Mesothelial cell of epicardium (in vitro differentiated cells): ENCODE data around the gene JARID2. TPM values are rescaled to one million over a fixed set of nuclear protein-coding genes. Genes with fewer than 3 reads are reported as not detected.

Source experiments
- DNase-seq, 2 experiments: peaks; one replicate each; pipeline ENCODE4 v3.0.0; 2021; ENCODE audit warnings: low spot score in 2 of 2; ENCODE audit not compliant: unreplicated experiment in 2 of 2
- H3K27ac Mint-ChIP-seq: 2 replicates; pipeline ENCODE4 v1.8.0; 2021; ENCODE audit warnings: mixed read lengths
- H3K27me3 Mint-ChIP-seq: 2 replicates; pipeline ENCODE4 v1.8.0; 2021; ENCODE audit warnings: low read depth, mixed read lengths
- H3K36me3 Mint-ChIP-seq: 2 replicates; pipeline ENCODE4 v1.8.0; 2021; ENCODE audit warnings: mixed read lengths
- H3K4me1 Mint-ChIP-seq: 2 replicates; pipeline ENCODE4 v1.8.0; 2021; ENCODE audit warnings: mixed read lengths
- H3K4me3 Mint-ChIP-seq: 2 replicates; pipeline ENCODE4 v1.8.0; 2021; ENCODE audit warnings: mild to moderate bottlenecking, moderate library complexity, mixed read lengths
- H3K9me3 Mint-ChIP-seq: 2 replicates; pipeline ENCODE4 v1.8.0; 2021; ENCODE audit warnings: mixed read lengths
- CTCF ChIP-seq: fragments of 200-600 bp; sonication (generic); IDR thresholded peaks from one replicate; pipeline ENCODE4 v1.5.0; 2021; ENCODE audit warnings: antibody characterized with exemption; ENCODE audit not compliant: unreplicated experiment
- total RNA-seq: library from RNA; stranded (reverse); gene quantifications from 3 replicates; pipeline ENCODE4 v1.2.1, GENCODE V29; 2021

The JARID2 gene
- total RNA-seq, 1 donor from 2014 or later = 35.3 TPM

- Mint-ChIP-seq H3K4me1 (peaks cover 52% of the 10 kb centered on the region), H3K27ac (no peak overlapping the region), H3K9me3 (no peaks in the 10 kb centered on the region), H3K4me3 (no peak overlapping the region), H3K27me3 (no peaks in the 10 kb centered on the region), H3K36me3 (peaks cover 4% of the 10 kb centered on the region)
- TF ChIP-seq CTCF = no peak
- DNase-seq = no peak
These were observed 80.3 kb downstream of the JARID2 start for GRCh38 chr6:15326067-15326614.

- peaks cover 4% of the 10 kb centered on the region for H3K36me3 Mint-ChIP-seq
- H3K4me3 Mint-ChIP-seq = no peak overlapping the region
- H3K27ac Mint-ChIP-seq = no peak overlapping the region
These were observed 81.4 kb downstream of the JARID2 start for GRCh38 chr6:15327271-15327670.

DNA sequence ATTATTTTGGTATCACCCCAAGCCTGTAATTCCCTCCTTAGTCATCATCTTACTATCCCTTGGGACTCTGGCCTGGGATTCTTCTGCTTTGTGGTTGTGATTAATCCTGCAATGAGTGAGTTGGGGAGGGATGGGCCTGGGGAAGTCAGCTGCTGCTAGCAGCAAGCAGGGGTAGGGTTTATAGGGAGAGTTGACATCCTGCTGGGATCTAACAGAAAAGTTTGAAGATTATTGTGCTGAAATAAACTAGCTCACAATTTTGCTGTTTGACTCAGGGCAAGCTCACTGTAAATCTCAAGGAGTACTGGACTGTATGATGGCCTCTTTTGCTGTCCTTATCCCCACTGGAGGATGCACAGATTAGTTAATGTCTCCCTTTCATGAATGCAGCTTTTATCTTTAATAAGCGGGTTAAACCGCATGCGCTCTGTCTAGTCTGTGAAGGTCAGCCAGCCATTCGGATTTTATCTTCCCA, 83.4 kb downstream of the JARID2 start:
- Mint-ChIP-seq H3K4me3 (no peak overlapping the region), H3K4me1 (peaks cover 43% of the 10 kb centered on the region), H3K27ac (peak overlapping the region; percentile 71), H3K27me3 (no peaks in the 10 kb centered on the region), H3K9me3 (no peaks in the 10 kb centered on the region), H3K36me3 (peaks cover 3% of the 10 kb centered on the region)
- TF ChIP-seq CTCF = no peak
- DNase-seq = no peak

More at GRCh38 chr6:15327271-15327670, 81.4 kb downstream of the JARID2 start:
- no peaks in the 10 kb centered on the region for H3K9me3 Mint-ChIP-seq
- no peak for DNase-seq
- H3K27me3 Mint-ChIP-seq = no peaks in the 10 kb centered on the region
- peaks cover 50% of the 10 kb centered on the region for H3K4me1 Mint-ChIP-seq
- no peak for TF ChIP-seq CTCF

- DNase-seq = no peak
- Mint-ChIP-seq H3K27me3 (no peaks in the 10 kb centered on the region), H3K27ac (no peak overlapping the region), H3K4me1 (peaks cover 43% of the 10 kb centered on the region), H3K36me3 (no peaks in the 10 kb centered on the region), H3K9me3 (no peaks in the 10 kb centered on the region), H3K4me3 (no peak overlapping the region)
- TF ChIP-seq CTCF = no peak
These were observed 84.5 kb downstream of the JARID2 start for GRCh38 chr6:15330174-15330944.

DNA sequence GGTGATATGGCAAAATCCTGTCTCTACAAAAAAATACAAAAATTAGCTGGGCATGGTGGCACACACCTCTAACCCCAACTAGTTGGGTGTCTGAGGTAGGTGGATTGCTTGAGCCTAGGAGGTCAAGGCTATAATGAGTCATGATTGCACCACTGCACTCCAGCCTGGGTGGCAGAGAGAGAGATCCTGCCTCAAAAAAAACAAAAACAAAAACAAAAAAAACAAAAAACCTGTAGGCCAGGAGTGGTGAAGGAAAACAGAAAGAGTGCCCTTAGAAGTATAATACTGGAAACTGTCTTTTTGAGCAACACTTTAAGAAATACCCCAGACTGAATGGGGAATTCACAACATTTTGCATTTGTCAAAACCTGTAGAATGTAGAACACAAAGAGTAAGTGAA, 85.3 kb downstream of the JARID2 start:
- Mint-ChIP-seq H3K4me3 (no peak overlapping the region), H3K4me1 (peaks cover 43% of the 10 kb centered on the region), H3K36me3 (no peaks in the 10 kb centered on the region), H3K27me3 (no peaks in the 10 kb centered on the region), H3K9me3 (no peaks in the 10 kb centered on the region), H3K27ac (no peak overlapping the region)
- no peak for DNase-seq
- TF ChIP-seq CTCF = no peak
